ENCODE measurements around the gene MARCHF10.

Gene MARCHF10

DNA sequence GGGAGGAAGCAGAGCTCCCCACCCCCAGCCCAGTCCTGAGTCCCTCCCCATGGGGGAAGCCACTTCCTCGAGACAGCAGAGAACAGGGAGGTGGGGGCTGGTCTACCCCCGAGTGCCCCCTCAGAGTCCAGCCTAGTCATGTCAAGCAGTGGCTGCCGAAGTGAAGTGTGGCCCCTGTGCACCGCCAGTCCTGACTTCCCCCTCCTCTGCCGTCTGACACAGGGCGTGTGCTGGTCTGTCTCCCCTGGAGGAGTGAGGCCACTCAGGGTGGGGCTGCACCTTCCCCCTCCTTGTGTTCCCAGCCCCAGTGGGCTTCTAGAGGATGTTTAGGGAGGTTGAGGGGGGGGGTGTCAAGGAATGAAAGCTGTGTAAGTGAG, 133.8 kb downstream of the MARCHF10 start:
- DNase-seq: no peak

DNA sequence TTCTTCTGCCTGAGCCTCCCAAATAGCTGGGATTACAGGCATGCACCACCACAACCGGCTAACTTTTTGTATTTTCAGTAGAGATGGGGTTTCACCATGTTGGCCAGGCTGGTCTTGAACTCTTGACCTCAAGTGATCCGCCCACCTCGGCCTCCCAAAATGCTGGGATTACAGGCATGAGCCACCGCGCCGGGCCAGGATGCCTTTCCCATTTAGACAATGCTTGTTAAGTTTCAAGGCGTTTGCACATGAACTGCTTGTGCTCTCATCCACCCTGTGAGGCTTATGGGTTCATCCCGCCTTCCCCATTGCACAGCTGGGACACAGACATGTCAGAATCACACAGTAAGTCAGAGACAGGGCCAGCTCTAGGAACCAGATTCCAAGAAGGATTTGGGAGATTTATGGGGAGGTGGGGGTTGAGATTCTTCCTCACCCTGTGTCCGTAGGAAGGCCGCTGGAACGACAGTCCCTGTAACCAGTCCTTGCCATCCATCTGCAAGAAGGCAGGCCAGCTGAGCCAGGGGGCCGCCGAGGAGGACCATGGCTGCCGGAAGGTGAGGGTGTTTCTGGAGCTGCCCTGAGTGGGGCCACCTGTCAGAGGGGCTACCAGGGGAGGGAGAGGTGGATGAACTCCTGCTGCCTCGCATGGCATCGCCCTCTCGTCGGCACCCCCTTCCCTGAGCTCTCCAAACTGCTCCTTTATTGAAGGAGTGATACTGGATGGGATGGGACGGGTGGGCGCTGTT, 134.3 kb downstream of the MARCHF10 start:
- DNase-seq: no peak

DNA sequence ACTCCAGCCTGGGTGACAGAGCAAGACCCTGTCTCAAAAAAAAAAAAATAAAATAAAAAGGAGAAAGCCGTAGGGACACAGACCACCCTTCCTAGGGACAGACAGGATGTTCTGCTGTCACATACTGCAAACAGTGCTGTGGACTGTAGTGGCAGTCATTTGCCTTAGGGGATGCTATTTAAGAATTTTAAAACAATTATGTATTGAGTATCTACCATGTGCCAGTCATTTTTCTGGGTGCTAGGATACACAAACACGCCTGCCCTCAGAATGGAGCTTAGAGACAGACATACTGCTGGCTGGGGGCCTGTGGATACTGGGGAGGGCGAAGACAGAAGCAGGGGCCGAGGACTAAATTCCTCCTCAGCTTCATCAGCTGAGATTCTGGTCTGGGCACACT, 135.2 kb downstream of the MARCHF10 start:
- no peak for DNase-seq

DNA sequence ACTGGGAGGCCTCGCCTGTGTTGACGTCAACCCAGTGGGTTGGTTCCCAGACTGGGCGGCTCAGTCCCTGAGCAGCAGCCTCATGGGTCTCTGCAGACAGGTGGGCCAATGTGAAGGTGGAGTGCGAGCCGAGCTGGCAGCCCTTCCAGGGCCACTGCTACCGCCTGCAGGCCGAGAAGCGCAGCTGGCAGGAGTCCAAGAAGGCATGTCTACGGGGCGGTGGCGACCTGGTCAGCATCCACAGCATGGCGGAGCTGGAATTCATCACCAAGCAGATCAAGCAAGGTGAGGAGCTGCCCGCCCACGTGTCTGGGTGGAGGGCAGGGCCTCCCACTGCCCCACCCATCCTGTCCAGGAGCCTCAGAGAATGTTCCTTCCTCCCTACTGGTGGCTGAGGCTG, 136.6 kb downstream of the MARCHF10 start:
- no peak for DNase-seq

DNA sequence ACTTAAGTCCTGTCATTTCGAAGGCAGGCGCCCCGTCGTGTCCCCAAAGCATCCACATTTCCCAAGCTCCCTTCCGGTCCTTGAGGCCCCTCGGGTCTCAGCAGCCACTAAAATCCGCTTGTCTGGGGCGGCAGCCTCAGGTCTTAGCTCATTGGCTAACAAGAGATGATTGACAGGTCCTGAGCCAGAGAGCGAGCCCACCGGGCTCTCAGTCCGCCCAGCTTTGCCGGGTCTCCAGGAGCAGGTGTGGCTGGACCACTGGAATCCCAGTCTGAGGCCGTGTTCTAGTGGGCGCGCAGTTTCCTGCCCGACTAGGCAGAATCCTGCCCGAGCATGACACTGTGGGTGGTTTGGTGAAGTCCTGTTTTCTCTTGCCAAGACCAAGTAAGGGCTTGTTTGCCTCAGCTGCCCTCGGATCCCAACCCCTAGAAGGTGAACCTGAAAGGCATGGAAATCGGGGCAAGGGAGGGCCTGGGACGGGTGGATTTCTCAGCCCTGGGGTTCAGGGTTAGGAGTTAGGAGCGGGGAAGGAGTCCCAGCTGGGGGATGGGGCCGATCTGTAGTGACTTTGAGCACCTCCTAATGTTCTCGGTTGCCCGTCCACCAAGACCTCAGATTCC, 137.8 kb downstream of the MARCHF10 start:
- no peak for DNase-seq

DNA sequence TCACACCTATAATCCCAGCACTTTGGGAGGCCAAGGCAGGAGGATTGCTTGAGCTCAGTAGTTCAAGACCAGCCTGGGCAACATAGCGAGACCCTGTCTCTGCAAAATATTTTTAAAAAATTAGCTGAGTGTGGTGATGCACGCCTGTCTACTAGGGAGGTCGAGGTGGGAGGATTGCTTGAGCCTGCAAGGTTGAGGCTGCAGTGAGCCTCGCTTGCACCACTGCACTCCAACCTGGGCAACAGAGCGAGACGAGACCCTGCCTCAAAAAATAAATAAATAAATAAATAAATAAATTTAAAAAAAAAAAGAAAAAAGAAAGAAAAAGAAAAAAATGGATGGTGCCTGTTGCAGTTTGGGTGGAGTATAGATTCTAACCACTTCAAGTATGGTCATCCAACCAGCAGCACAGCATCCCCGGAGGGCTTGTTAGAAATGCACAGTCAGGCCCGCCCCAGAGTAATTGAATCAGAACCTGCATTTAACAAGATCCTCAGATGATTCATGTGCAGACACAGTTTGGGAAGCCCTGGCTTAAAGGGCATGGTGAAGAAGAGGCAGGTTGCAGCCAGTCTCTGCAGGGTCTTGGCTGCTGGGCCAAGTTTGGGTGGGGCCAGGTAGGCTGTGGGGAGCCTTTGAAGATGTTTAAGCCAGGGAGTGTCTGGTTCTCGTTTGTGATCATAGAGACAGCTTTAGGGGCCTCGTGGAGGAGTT, 139.9 kb downstream of the MARCHF10 start:
- DNase-seq: no peak

DNA sequence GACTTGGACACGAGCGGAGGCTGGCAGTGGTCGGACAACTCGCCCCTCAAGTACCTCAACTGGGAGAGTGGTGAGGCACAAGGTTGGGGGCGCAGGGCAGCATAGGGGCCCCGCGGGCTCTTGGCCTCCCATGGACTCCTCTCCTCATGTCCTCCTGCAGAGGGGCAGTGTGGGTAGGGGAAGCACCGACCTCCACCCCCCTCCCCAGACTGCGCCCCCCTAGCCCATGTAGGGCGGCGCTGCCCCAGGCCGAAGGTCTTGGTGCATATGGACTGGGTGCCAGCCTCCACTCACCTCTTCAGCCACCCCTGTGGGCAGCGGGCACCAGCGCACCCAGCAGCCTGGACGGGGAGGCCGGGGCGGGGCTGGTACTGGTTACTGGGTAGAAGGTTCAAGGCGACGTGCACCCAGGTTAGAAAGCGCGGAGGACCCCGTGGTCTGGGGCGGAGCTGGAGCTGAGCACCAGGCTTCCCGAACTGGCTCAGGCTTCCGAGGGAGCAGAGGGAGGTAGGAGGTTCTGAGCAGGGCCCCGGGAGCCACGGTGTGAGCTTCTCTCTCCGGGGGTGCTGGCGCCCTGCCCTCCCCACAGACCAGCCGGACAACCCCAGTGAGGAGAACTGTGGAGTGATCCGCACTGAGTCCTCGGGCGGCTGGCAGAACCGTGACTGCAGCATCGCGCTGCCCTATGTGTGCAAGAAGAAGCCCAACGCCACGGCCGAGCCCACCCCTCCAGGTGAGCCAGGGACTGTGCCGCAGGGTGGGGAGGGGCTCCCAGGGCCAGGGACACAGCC, 141.1 kb downstream of the MARCHF10 start:
- DNase-seq: no peak

DNA sequence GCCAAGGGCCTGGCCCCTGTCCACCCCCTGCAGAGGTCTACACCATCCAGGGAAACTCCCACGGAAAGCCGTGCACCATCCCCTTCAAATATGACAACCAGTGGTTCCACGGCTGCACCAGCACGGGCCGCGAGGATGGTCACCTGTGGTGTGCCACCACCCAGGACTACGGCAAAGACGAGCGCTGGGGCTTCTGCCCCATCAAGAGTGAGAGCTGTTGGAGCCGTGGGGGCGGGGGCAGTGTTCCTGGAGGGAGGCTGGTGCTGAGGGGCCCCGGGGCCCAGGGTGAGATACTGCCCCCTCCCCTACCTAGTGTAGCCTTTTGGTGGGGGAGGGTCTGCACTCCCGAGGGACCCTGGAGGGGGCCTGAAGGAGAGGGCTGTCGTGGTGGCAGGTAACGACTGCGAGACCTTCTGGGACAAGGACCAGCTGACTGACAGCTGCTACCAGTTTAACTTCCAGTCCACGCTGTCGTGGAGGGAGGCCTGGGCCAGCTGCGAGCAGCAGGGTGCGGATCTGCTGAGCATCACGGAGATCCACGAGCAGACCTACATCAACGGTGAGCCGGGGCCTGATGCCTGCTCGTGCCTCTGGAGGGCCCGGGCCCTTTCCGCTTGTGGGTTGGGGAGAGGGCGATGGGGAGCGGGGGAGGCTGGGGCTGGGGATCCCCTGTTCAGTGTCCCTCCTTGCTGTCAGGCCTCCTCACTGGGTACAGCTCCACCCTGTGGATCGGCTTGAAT, 141.9 kb downstream of the MARCHF10 start:
- no peak for DNase-seq

DNA sequence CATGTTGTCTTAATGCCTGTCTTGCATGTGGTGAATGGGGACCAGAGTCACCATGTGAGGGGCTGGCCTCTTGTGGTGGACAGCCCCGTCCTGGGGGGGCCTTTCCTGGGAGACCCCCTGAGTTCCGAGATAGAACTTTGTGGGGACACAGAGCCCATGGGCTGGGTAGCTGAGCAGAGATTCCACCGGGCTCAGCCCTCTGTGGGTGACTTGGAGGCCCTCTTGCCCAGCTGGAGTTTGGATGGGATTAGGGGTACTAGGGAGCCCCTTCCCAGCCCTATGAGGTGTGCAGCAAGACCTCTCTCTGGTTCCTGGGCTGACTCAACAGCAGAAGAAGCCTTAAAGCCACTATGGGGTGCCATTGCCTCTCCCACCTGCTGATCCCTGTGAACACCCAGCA, 142.5 kb downstream of the MARCHF10 start:
- no peak for DNase-seq

DNA sequence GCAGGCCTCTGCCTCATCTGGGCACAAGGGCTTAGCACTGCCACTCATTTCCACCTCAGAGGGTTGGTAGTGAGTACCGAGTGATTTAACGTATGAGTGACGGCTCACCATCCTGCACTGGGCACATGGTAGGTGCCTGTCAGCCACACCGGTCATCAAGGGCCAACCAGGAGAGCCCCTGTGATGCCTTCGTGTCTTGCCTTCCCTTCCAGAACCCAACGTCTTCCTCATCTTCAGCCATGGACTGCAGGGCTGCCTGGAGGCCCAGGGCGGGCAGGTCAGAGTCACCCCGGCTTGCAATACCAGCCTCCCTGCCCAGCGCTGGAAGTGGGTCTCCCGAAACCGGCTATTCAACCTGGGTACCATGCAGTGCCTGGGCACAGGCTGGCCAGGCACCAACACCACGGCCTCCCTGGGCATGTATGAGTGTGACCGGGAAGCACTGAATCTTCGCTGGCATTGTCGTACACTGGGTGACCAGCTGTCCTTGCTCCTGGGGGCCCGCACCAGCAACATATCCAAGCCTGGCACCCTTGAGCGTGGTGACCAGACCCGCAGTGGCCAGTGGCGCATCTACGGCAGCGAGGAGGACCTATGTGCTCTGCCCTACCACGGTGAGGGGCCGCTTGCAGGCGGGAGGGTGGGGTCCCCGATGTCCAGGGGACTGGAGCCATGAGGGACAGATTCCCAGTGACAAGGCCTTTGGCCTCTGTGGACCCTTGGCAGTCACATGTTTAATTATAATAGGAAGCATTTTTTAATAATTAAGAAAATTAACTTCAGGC, 143.6 kb downstream of the MARCHF10 start:
- DNase-seq: no peak

DNA sequence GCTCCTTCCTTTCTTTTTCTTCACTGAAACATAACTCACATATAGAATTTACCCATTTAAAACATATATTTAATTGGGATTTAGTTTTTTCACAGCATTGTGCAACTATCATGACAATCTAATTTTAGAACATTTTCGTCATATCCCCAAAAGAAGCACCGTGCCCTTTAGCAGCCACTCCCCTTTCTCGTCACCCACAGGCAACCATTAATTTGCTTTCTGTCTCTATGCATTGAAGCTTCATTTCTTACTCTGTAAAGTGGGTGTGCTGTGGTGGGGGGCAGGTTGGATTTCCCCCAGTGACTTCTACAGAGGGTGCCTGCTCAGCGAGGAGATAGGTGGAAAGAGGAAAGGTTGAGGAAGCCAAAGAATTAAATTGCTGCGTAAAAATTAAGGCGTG, 144.8 kb downstream of the MARCHF10 start:
- DNase-seq: peak; percentile 29

DNA sequence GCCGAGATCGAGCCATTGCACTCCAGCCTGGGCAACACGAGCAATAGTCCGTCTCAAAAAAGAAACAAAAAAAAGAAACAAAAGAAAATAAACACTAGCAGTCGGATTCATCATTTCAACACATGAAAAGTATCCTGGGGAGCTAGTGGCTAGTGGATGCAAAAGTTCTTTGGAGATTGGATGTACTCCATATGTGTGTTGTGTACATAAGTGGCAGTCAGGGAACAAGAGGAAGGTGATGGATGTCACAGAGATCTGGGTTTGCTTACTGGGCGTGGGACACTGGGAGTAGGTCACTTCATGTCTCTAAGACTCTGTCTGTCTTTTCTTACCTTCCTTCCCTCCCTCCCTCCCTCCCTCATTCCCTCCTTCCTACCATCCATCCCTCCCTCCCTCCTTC, 145.3 kb downstream of the MARCHF10 start:
- no peak for DNase-seq

DNA sequence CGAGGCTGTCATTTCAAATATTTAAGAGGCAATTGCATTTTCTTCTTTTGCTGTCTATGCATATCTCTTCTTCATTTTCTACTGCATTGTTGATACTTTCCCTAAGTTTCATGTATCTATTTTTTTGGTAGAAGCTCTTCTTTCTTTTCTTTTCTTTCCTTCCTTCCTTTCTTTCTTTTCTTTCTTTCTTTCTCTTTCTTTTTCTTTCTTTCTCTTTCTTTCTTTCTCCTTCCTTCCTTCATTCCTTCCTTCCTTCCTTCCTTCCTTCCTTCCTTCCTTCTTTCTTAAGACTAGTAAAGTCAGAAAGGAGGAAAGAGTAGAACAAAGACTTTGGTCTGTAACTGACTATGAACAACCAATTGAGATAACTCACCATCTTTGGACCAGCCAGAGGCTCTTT, 146.8 kb downstream of the MARCHF10 start:
- DNase-seq: no peak

DNA sequence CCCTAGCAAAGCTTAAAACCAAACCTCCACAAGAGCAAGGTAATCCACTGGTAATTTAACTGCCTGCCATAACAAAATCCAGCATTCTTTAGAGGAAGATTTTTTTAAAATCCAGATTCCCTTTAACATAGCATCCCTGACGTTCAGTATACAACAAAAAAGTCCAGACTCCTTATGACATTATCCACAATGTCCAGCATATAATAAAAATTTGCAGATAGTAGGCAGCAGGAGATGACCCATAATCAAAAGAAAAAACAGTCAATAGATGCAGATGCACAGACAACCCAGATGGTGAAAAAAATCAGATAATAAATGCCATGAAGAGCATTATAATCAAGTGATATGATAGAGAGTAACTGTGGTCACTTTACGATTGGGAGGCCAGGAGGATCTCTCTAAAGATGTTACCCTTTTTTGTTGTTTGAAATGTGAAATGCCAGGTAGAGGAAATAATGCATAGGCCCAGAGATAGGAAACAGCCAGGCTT, 147.4 kb downstream of the MARCHF10 start:
- no peak for DNase-seq

DNA sequence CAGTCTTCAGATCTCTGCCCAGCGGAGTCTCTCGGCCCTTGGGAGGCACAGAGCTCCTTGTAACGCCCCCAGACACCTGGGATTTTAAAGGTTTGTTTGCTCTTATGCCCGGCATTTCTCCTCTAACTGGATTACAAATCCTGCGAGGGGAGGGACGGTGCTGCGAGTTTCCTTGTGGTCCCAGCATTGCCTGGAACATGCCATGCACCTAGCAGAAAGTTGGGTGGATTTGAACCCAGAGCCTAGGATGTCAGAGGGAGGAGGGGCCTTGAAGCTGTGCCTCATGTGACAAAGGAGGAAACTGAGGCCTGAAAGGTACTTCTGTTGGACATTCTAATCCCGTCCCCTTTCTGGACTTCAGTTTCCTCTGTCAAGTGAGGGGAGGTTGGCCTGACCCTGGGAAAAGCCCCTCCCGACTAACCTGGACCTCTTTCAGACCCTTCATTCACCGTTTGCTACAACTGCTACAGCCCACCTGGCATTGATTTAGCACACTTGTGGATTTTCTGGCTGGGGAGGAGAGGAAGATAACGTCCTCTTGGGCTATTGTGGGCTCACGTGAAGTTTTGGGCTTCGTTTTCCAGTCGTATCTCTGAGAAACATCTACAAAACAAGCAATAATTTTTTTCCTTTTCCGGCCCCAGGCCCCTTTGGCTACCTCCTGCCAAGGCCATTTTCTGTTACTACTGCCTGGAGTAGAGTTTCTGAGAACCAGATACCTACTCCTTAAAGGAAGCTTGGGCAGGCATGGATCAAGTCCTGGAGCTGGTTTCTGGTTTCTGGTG, 149.8 kb downstream of the MARCHF10 start:
- DNase-seq: no peak

DNA sequence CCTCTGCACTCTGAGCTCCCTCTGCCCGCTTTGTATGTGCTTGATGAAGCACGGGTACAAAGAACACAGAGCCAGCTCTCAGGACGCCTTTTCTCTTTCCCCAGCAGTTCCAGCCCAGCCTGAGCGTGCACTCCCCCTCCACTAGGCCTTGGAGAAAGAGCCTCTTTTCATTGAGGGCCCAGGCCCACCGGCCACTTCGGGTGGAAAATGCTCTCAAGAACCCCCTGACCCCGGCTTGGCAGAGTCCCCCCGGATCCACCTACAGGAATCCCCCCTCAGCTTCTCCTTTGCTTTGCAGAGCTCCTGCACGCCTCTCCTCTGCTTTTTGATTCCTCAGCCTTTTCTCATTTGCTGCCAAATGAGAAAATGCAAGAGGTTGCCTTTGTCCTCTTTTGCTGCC, 150.4 kb downstream of the MARCHF10 start:
- DNase-seq: no peak

DNA sequence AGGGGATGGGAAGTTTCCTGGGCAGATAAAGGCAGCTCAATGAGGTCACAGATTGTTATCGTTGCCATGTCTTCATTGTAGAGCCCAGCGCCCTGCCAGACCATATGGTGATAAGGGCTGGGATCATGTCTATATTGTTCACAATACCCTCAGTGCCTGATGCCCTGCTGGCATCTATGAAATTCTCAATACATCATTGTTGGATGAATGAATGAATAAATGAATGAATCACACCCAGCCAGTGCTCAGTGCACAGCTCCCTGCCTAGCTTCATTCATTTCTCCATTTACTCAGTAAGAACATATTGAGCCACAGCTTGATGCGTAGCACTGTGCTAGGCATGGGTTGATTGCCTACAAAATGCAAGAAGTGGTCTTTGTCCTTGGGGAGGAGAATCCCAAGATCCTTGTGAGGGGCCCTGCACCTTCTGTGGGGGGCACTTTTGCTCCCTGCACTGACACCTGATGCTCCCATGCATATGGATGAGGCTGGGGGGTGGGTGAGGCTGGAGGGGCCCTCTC, 150.9 kb downstream of the MARCHF10 start:
- DNase-seq: no peak

DNA sequence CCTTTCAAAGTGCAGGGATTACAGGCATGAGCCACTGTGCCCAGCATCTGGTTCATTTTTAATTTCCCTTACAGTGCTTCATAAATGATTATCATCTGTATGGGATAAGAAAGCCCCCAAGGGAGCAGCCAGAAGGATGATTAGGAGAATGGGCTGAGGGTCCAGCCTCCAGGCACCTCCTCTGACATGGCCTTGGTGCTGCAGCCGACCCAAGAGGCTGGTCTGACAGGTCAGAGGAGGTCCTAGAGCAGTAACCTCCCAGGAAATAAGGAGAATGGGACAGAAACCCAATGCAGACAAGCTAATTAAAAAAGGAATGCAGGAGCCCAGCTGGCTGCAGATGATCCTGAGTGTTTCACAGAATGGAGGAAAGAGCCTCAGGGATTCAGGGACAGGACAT, 151.7 kb downstream of the MARCHF10 start:
- no peak for DNase-seq

DNA sequence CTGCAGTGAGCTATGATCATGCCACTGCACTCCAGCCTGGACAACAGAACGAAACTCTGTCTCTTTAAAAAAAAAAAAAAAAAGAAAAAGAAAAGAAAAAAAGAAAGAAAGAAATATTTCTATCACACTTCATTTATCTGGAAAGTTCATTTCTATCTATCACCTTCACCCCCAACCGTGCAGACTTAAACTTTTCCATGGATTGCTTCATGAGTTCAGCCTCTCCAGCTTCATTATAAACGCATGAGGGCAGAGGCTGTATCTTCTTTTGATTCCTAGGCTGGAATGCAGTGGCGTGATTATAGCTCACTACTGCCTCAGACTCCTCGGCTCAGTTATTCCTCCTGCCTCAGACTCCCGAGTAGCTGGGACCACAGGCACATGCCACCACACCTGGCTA, 152.5 kb downstream of the MARCHF10 start:
- no peak for DNase-seq
